Measurements from ENCODE around the gene GSC. TPM values are rescaled to one million over a fixed set of nuclear protein-coding genes. Genes with fewer than 3 reads are reported as not detected.

GSC gene
- total and polyA plus RNA-seq, 2 of the 4 experiments (the other 2 are of a cell fraction) = not detected

- ATAC-seq (ENCODE audit: low read depth) (no peak), DNase-seq (no peak)
- Histone ChIP-seq H3K4ac (ENCODE audit: low read depth, low read length) (no peak overlapping the region), H3K9me1 (ENCODE audit: insufficient read depth, low read length) (no peaks in the 10 kb centered on the region), H4K5ac (ENCODE audit: low read depth, low read length) (no peak overlapping the region), H3K27me3 (ENCODE audit: control insufficient read depth, insufficient read depth, low read length) (peaks cover 70% of the 10 kb centered on the region), H2AK9ac (replicated peaks; ENCODE audit: low read depth, low read length, poor library complexity) (peak overlapping the region; percentile 78), H3K23ac (ENCODE audit: low read depth, low read length) (no peak overlapping the region), H3K4me3 (ENCODE audit: insufficient read depth, low read depth, low read length) (no peak overlapping the region), H3K14ac (replicated peaks; ENCODE audit: low read depth, low read length) (no peak overlapping the region), H3K9ac (ENCODE audit: low read depth, low read length) (no peak overlapping the region), H4K91ac (ENCODE audit: insufficient read depth, low read depth, low read length) (no peak overlapping the region), H4K8ac (ENCODE audit: low read depth in 2 of 2, low read length in 2 of 2) (no peak overlapping the region), H2BK20ac (ENCODE audit: low read depth, low read length) (no peak overlapping the region), H3K56ac (ENCODE audit: extremely low read depth, insufficient read depth, low read length) (no peak overlapping the region), H3K36me3 (ENCODE audit: control insufficient read depth, insufficient read depth, low read length) (no peaks in the 10 kb centered on the region), H2BK15ac (ENCODE audit: low read depth, low read length) (no peak overlapping the region), H3K4me2 (ENCODE audit: low read depth, low read length) (no peak overlapping the region; the same call in 1 of the 2 replicates), H3K27ac (ENCODE audit: insufficient read depth, low read length) (no peak overlapping the region), H3K4me1 (ENCODE audit: control insufficient read depth, insufficient read depth, low read length) (no peaks in the 10 kb centered on the region), H2BK5ac (ENCODE audit: low read depth, low read length, poor library complexity, severe bottlenecking) (no peak overlapping the region), H4K20me1 (ENCODE audit: insufficient read depth, low read length) (no peaks in the 10 kb centered on the region), H3K18ac (ENCODE audit: low read depth, low read length) (no peak overlapping the region), H3K79me1 (ENCODE audit: low read depth in 1 of 2, low read length in 2 of 2) (no peaks in the 10 kb centered on the region), H3K9me3 (ENCODE audit: control insufficient read depth, insufficient read depth, low read length) (peaks cover 11% of the 10 kb centered on the region), H2BK120ac (ENCODE audit: low read depth, low read length) (no peak overlapping the region), H2AFZ (replicated peaks; ENCODE audit: low read length, poor library complexity) (peak overlapping the region; percentile 79), H2AK5ac (ENCODE audit: low read depth, low read length) (no peak overlapping the region)
- dilution Hi-C loops (cut with HindIII; ENCODE audit: low sequenced_read_pairs, unreplicated experiment) = no loop called here
- intact Hi-C loops (cut with micrococcal nuclease) = no loop called here
- POLR2A ChIA-PET (ENCODE audit: unreplicated experiment) = no interaction called here
- CTCF ChIA-PET = interaction anchor here (1.1 kb wide), 1 partner anchor 344 kb away, joined by 3 read pairs; no protein-coding TSS in a partner anchor
- in situ Hi-C loops (cut with MboI; ENCODE audit: low sequenced_read_pairs) = no loop called here
- TF ChIP-seq NFE2L2 (IDR thresholded peaks at IDR 0.05; ENCODE audit: low read depth, low read length) = no peak
- TF ChIP-seq MXI1 (IDR thresholded peaks at IDR 0.05; ENCODE audit: borderline replicate concordance, low read depth, low read length) = no peak
- TF ChIP-seq, protein P1, sequence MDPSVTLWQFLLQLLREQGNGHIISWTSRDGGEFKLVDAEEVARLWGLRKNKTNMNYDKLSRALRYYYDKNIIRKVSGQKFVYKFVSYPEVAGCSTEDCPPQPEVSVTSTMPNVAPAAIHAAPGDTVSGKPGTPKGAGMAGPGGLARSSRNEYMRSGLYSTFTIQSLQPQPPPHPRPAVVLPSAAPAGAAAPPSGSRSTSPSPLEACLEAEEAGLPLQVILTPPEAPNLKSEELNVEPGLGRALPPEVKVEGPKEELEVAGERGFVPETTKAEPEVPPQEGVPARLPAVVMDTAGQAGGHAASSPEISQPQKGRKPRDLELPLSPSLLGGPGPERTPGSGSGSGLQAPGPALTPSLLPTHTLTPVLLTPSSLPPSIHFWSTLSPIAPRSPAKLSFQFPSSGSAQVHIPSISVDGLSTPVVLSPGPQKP (IDR thresholded peaks at IDR 0.05; ENCODE audit: borderline replicate concordance, low read depth, low read length) = no peak
- TF ChIP-seq MAZ (IDR thresholded peaks at IDR 0.05; ENCODE audit: borderline replicate concordance, low read depth, low read length) = no peak
- no peak for TF ChIP-seq CEBPB (IDR thresholded peaks at IDR 0.05; ENCODE audit: low read depth, low read length)
- TF ChIP-seq, protein P2, sequence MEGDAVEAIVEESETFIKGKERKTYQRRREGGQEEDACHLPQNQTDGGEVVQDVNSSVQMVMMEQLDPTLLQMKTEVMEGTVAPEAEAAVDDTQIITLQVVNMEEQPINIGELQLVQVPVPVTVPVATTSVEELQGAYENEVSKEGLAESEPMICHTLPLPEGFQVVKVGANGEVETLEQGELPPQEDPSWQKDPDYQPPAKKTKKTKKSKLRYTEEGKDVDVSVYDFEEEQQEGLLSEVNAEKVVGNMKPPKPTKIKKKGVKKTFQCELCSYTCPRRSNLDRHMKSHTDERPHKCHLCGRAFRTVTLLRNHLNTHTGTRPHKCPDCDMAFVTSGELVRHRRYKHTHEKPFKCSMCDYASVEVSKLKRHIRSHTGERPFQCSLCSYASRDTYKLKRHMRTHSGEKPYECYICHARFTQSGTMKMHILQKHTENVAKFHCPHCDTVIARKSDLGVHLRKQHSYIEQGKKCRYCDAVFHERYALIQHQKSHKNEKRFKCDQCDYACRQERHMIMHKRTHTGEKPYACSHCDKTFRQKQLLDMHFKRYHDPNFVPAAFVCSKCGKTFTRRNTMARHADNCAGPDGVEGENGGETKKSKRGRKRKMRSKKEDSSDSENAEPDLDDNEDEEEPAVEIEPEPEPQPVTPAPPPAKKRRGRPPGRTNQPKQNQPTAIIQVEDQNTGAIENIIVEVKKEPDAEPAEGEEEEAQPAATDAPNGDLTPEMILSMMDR (conservative IDR thresholded peaks at IDR 0.05; ENCODE audit: low read depth, low read length) = no peak
- WGBS, 2 experiments (ENCODE audit: extremely low coverage in 2 of 2, insufficient read length in 1 of 2) = 6% methylated on average over 13 of the region's 26 CpGs; no CpG with 5 or more reads in 1 of the 2 experiments
- BruUV-seq (replicated peaks) = no TSS peak
Measured at GRCh38 chr14:94768141-94768520, 1.8 kb downstream of the GSC start.

All from IMR-90 (cell line).